ENCODE data around the gene TGFBR3. TPM values are rescaled to one million over a fixed set of nuclear protein-coding genes. Genes with fewer than 3 reads are reported as not detected.

TGFBR3 gene
- total RNA-seq, 2 experiments from 2014 or later = 31.5 to 36.6 TPM

DNA sequence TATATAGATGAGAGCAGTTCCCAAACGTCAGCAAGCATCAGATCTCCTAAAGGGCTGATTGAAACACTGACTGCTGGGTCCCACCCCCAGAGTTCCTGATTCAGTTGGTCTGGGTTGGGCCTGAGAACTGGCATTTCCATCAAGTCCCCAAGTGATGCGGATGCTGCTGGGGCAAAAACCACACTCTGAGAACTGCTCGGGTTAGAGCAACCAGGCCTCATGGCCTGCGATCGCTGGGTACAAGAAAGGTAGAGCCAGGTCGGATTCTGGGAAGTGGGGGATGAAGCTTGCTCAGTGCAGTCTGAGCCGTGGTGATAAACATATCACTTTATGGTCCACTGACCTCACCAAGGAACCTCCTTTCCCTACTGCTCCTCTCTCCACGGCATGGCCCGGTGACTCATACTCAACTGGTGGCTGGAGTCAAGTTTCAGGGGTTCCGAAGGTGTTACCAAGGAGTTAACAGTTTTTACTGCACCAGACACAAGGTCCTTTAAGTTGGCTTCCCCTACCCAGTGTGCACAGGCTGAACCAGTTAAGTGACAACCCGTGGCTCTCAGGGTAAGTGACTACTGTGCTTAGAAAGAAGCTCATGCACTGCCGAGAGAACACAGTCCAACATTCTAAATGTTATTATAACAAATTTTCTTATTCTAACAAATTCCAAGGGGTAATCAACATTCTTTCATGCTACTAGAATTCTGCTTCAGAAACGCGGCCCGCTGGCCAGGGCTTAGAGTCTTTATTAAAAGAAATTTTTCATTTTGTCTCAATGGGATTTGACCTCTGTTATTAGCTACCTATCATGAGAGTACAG lies 153.5 kb downstream of the TGFBR3 start:
- TF ChIP-seq, protein P1, sequence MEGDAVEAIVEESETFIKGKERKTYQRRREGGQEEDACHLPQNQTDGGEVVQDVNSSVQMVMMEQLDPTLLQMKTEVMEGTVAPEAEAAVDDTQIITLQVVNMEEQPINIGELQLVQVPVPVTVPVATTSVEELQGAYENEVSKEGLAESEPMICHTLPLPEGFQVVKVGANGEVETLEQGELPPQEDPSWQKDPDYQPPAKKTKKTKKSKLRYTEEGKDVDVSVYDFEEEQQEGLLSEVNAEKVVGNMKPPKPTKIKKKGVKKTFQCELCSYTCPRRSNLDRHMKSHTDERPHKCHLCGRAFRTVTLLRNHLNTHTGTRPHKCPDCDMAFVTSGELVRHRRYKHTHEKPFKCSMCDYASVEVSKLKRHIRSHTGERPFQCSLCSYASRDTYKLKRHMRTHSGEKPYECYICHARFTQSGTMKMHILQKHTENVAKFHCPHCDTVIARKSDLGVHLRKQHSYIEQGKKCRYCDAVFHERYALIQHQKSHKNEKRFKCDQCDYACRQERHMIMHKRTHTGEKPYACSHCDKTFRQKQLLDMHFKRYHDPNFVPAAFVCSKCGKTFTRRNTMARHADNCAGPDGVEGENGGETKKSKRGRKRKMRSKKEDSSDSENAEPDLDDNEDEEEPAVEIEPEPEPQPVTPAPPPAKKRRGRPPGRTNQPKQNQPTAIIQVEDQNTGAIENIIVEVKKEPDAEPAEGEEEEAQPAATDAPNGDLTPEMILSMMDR (IDR thresholded peaks at IDR 0.05) = no peak
- DNase-seq (peak in 1 of 14 experiments; percentile 39), ATAC-seq (ENCODE audit: poor library complexity) (no peak)
- no peak overlapping the region for H3K4me3 ChIP-seq (ENCODE audit: low read length)
- H3K4me3 Mint-ChIP-seq = no peak overlapping the region
- no peak overlapping the region for H3K27ac ChIP-seq (ENCODE audit: low read depth in 1 of 2, low read length in 2 of 2)
- no peaks in the 10 kb centered on the region for H3K9me3 Mint-ChIP-seq
- H3K36me3 Mint-ChIP-seq (ENCODE audit: low read depth) = peaks cover 25% of the 10 kb centered on the region
- peaks cover 40% of the 10 kb centered on the region for H3K4me1 Mint-ChIP-seq (ENCODE audit: low read depth)
- ChIA-PET CTCF (no interaction called here), POLR2A (no interaction called here)
- H3K27me3 Mint-ChIP-seq = no peaks in the 10 kb centered on the region
- no peak overlapping the region for H3K27ac Mint-ChIP-seq
- peaks cover 5% of the 10 kb centered on the region for H3K36me3 ChIP-seq (ENCODE audit: insufficient read depth, low read length)
- H3K27me3 ChIP-seq (ENCODE audit: control insufficient read depth in 1 of 2, insufficient read depth in 2 of 2, low read length in 2 of 2) = no peaks in the 10 kb centered on the region
- H3K9me3 ChIP-seq (ENCODE audit: control insufficient read depth in 1 of 2, insufficient read depth in 1 of 2, low read length in 2 of 2) = no peaks in the 10 kb centered on the region
- intact Hi-C loops (cut with DNase I, micrococcal nuclease) = no loop called here
- peaks cover 28% of the 10 kb centered on the region for H3K4me1 ChIP-seq (ENCODE audit: insufficient read depth, low read length)

DNA sequence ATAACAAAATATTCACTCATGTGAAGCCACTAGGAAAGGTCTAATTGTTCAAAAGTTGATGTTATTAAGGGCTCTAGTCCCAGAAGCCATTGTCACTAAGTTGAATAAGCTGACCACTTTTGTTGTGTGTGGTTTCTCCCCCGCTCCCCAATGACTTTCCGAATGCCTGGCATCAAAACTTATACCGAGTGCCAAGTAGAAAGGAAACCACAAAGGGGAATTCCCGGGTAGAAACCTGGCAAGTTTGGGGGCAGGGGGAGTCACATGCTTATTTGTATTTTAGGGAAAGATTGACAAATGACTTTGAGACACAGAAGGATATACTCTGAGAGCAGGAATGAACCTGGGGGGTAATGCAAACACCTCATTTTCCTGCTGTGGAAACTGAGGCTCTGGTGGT lies 154.1 kb downstream of the TGFBR3 start:
- no peaks in the 10 kb centered on the region for H3K9me3 Mint-ChIP-seq
- Histone ChIP-seq H3K27ac (ENCODE audit: low read depth in 1 of 2, low read length in 2 of 2) (no peak overlapping the region), H3K4me3 (ENCODE audit: low read length) (no peak overlapping the region), H3K36me3 (ENCODE audit: insufficient read depth, low read length) (peaks cover 12% of the 10 kb centered on the region), H3K27me3 (ENCODE audit: control insufficient read depth in 1 of 2, insufficient read depth in 2 of 2, low read length in 2 of 2) (no peaks in the 10 kb centered on the region), H3K9me3 (ENCODE audit: control insufficient read depth in 1 of 2, insufficient read depth in 1 of 2, low read length in 2 of 2) (no peaks in the 10 kb centered on the region), H3K4me1 (ENCODE audit: insufficient read depth, low read length) (peaks cover 28% of the 10 kb centered on the region)
- peak; percentile 27 for ATAC-seq (ENCODE audit: poor library complexity)
- H3K4me1 Mint-ChIP-seq (ENCODE audit: low read depth) = peaks cover 40% of the 10 kb centered on the region
- no peak overlapping the region for H3K27ac Mint-ChIP-seq
- H3K4me3 Mint-ChIP-seq = no peak overlapping the region
- ChIA-PET POLR2A (interaction anchor here (0.6 kb wide), 1 partner anchor 433 kb away, joined by 3 read pairs; no protein-coding TSS in a partner anchor), CTCF (no interaction called here)
- peaks cover 26% of the 10 kb centered on the region for H3K36me3 Mint-ChIP-seq (ENCODE audit: low read depth)
- peak in 5 of 14 experiments; percentile 7 to 73 (median 44) for DNase-seq
- TF ChIP-seq, protein P1 (IDR thresholded peaks at IDR 0.05) = no peak
- intact Hi-C loops (cut with DNase I, micrococcal nuclease) = no loop called here
- no peaks in the 10 kb centered on the region for H3K27me3 Mint-ChIP-seq

DNA sequence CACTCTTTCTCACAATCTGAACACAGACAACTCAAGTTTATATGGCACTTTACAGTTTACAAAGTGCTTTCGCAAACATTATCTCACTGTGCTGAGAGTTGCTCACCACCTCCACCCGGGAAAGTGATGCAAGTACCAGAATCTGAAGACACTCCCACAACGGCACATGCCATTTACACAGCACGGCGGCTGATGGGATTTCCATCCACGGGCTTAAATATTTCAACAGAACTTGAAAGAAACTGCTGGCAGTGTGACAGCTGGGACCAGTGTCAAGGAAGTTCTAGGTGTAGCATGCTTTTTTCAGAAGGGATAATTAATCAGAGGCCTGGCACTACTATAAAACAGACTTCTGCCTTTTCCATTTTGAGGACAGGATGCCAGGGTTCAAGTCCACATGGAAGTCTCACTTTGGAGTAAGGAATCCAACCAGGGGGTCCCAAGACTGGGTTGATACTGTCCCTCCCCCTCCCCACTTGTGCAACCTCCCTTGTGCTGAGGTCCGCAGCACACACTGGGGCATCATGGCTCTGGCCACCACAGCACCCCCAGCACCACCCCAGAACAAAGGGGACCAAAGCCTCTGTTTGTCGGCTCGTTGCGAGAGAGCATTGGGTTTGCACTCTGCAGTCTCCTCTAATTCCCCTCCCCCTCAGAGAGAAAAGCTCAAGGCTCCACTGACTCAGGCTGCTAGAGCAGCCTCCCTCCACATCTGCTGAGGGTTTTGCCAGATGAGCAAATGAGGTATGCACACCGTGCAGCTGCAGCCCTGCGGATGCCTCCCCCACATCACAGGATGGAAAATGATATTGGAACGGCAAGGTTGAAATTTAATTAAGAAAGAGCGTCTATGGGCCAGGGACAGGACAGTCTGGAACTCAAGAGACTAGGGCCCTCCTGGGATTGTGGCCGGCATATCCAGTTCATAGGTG lies 154.9 kb downstream of the TGFBR3 start:
- no peaks in the 10 kb centered on the region for H3K9me3 ChIP-seq (ENCODE audit: control insufficient read depth in 1 of 2, insufficient read depth in 1 of 2, low read length in 2 of 2)
- H3K27ac ChIP-seq (ENCODE audit: low read depth in 1 of 2, low read length in 2 of 2) = no peak overlapping the region
- H3K36me3 Mint-ChIP-seq (ENCODE audit: low read depth) = peaks cover 23% of the 10 kb centered on the region
- peak; percentile 74 for ATAC-seq (ENCODE audit: poor library complexity)
- H3K4me1 Mint-ChIP-seq (ENCODE audit: low read depth) = peaks cover 40% of the 10 kb centered on the region
- ChIA-PET CTCF (no interaction called here), POLR2A (interaction anchor here (0.6 kb wide), 1 partner anchor 433 kb away, joined by 3 read pairs; no protein-coding TSS in a partner anchor)
- peaks cover 28% of the 10 kb centered on the region for H3K4me1 ChIP-seq (ENCODE audit: insufficient read depth, low read length)
- H3K36me3 ChIP-seq (ENCODE audit: insufficient read depth, low read length) = peaks cover 13% of the 10 kb centered on the region
- no peaks in the 10 kb centered on the region for H3K27me3 ChIP-seq (ENCODE audit: control insufficient read depth in 1 of 2, insufficient read depth in 2 of 2, low read length in 2 of 2)
- intact Hi-C loops (cut with DNase I, micrococcal nuclease) = no loop called here
- no peaks in the 10 kb centered on the region for H3K27me3 Mint-ChIP-seq
- no peak overlapping the region for H3K27ac Mint-ChIP-seq
- H3K9me3 Mint-ChIP-seq = no peaks in the 10 kb centered on the region
- H3K4me3 Mint-ChIP-seq = peak overlapping the region; percentile 16
- TF ChIP-seq, protein P1 (IDR thresholded peaks at IDR 0.05) = no peak
- peak in 3 of 14 experiments; percentile 28 to 34 (median 30) for DNase-seq
- no peak overlapping the region for H3K4me3 ChIP-seq (ENCODE audit: low read length)
